Esophagus muscularis mucosa (tissue), 4 donors: ENCODE measurements around the gene EPHB2. TPM values are rescaled to one million over a fixed set of nuclear protein-coding genes. Genes with fewer than 3 reads are reported as not detected.

ENCODE experiments used
- DNase-seq: peaks from one replicate; pipeline ENCODE4 v3.0.0-alpha.2; 2017; ENCODE audit errors: extremely low spot score
- H3K27ac ChIP-seq, 4 donors: fragments of 200-600 bp; sonication (generic); replicated peaks in 1 of 4; 1 replicate in 3 of 4; 2 replicates in 1 of 4; pipeline ENCODE4 v1.5.1; 2016 to 2019; ENCODE audit warnings: mild to moderate bottlenecking in 1 of 4
- H3K27me3 ChIP-seq, 4 donors: fragments of 200-600 bp; sonication (generic); one replicate each; pipeline versions ENCODE4 v1.5.1 to v1.6.0; 2016 to 2019
- H3K36me3 ChIP-seq, 4 donors: fragments of 200-600 bp; sonication (generic); one replicate each; pipeline ENCODE4 v1.5.1; 2016 to 2019
- H3K4me1 ChIP-seq, 4 donors: fragments of 200-600 bp; sonication (generic); one replicate each; pipeline ENCODE4 v1.5.1; 2016 to 2019
- H3K4me3 ChIP-seq, 4 donors: fragments of 200-600 bp; sonication (generic); 1 replicate in 2 of 4; 2 replicates in 2 of 4; pipeline ENCODE4 v1.5.1; 2016 to 2019; ENCODE audit warnings: mild to moderate bottlenecking in 4 of 4, moderate library complexity in 1 of 4
- H3K9me3 ChIP-seq, 4 donors: fragments of 200-600 bp; sonication (generic); 1 replicate in 3 of 4; 2 replicates in 1 of 4; pipeline ENCODE4 v1.5.1; 2016 to 2019
- CTCF ChIP-seq, 3 experiments: fragments of 200-600 bp in 2 of 3; fragments of 450-650 bp in 1 of 3; sonication (generic) in 2 of 3; IDR thresholded peaks; one replicate each; pipeline ENCODE4 v1.5.1; 2017 to 2019; ENCODE audit warnings: antibody characterized with exemption in 3 of 3, mild to moderate bottlenecking in 2 of 3, moderate library complexity in 1 of 3
- EP300 ChIP-seq: sonication (generic); formaldehyde crosslinking; IDR thresholded peaks from one replicate; pipeline ENCODE4 v1.6.1; 2017; ENCODE audit warnings: antibody characterized with exemption
- POLR2A ChIP-seq: fragments of 450-650 bp; IDR thresholded peaks from one replicate; pipeline ENCODE4 v1.6.1; 2017; ENCODE audit warnings: antibody characterized with exemption, moderate library complexity, mild to moderate bottlenecking, low read depth
- POLR2AphosphoS5 ChIP-seq, 2 donors: sonication (generic); formaldehyde crosslinking; IDR thresholded peaks; one replicate each; pipeline ENCODE4 v1.6.1; 2017; ENCODE audit warnings: antibody characterized with exemption in 2 of 2
- WGBS: methylation state at CpG from one replicate; pipeline ENCODE4 v1.1.5; 2018; 5-methylcytosine and 5-hydroxymethylcytosine counted together
- intact Hi-C: fragments of 100-400 bp; cut with DNase I; formaldehyde crosslinking; loops from one replicate; pipeline ENCODE4 v1.15.1; 2023
- total RNA-seq, 4 donors: library from RNA; depleted of rRNA; stranded (reverse); fragments of >200 nt; gene quantifications; one replicate each; pipeline versions ENCODE4 v1.1.0 to v1.2.1, GENCODE V29; 2016

EPHB2 gene
- total RNA-seq, 4 donors from 2014 or later = 1.5 to 3.3 (median 1.9) TPM

- H3K27me3 ChIP-seq = no peaks in the 10 kb centered on the region
- 78% methylated on average over 5 of the region's 5 CpGs for WGBS
- TF ChIP-seq EP300 = no peak
- TF ChIP-seq POLR2A = no peak
- TF ChIP-seq CTCF (IDR thresholded peaks at IDR 0.05) = no peak
- no peak for TF ChIP-seq POLR2AphosphoS5 (IDR thresholded peaks at IDR 0.05)
- intact Hi-C loops = no loop called here
- no peaks in the 10 kb centered on the region for H3K9me3 ChIP-seq
- no peaks in the 10 kb centered on the region for H3K36me3 ChIP-seq
- H3K27ac ChIP-seq = no peak overlapping the region
- no peak for DNase-seq
- H3K4me1 ChIP-seq = no peaks in the 10 kb centered on the region
- H3K4me3 ChIP-seq = no peak overlapping the region
Measured at GRCh38 chr1:22697980-22698379, 12.7 kb upstream of the EPHB2 start.

GRCh38 chr1:22699681-22700520 is 10.7 kb upstream of the EPHB2 start:
- no peaks in the 10 kb centered on the region for H3K4me1 ChIP-seq
- no peak overlapping the region for H3K27ac ChIP-seq
- no peak overlapping the region for H3K4me3 ChIP-seq
- H3K9me3 ChIP-seq = no peaks in the 10 kb centered on the region
- H3K27me3 ChIP-seq = no peaks in the 10 kb centered on the region
- intact Hi-C loops = loop anchor here (5.0 kb wide), 1 partner anchor 187 kb away; no protein-coding TSS in a partner anchor
- DNase-seq = no peak
- TF ChIP-seq POLR2AphosphoS5 (IDR thresholded peaks at IDR 0.05) = no peak
- no peak for TF ChIP-seq EP300
- no peak for TF ChIP-seq POLR2A
- no peak for TF ChIP-seq CTCF (IDR thresholded peaks at IDR 0.05)
- WGBS = 82% methylated on average over 14 of the region's 14 CpGs
- H3K36me3 ChIP-seq = no peaks in the 10 kb centered on the region

- Histone ChIP-seq H3K4me1 (no peaks in the 10 kb centered on the region), H3K27ac (no peak overlapping the region), H3K4me3 (no peak overlapping the region), H3K27me3 (no peaks in the 10 kb centered on the region), H3K9me3 (no peaks in the 10 kb centered on the region), H3K36me3 (no peaks in the 10 kb centered on the region)
- no peak for DNase-seq
- WGBS = 69% methylated on average over 12 of the region's 12 CpGs
- TF ChIP-seq POLR2A (no peak), EP300 (no peak), POLR2AphosphoS5 (IDR thresholded peaks at IDR 0.05) (no peak), CTCF (IDR thresholded peaks at IDR 0.05) (no peak)
- intact Hi-C loops = loop anchor here (5.0 kb wide), 1 partner anchor 185 kb away; no protein-coding TSS in a partner anchor
Measured at GRCh38 chr1:22702296-22703085, 8.1 kb upstream of the EPHB2 start.

GRCh38 chr1:22704440-22705067 is 6.1 kb upstream of the EPHB2 start:
- peak; percentile 96 for DNase-seq
- H3K27ac ChIP-seq = no peak overlapping the region

More at GRCh38 chr1:22704440-22705067, 6.1 kb upstream of the EPHB2 start:
- peak; percentile 89 to 90 (median 90) for TF ChIP-seq CTCF (IDR thresholded peaks at IDR 0.05)
- TF ChIP-seq EP300 = no peak
- TF ChIP-seq POLR2A = no peak
- no peaks in the 10 kb centered on the region for H3K9me3 ChIP-seq
- H3K27me3 ChIP-seq = peaks cover 0 to 13% (median 0%) of the 10 kb centered on the region in 4 donors
- no peak overlapping the region for H3K4me3 ChIP-seq
- 83% methylated on average over 2 of the region's 2 CpGs for WGBS
- no peaks in the 10 kb centered on the region for H3K36me3 ChIP-seq
- intact Hi-C loops = loop anchor here (2.0 to 5.0 kb wide), 2 partner anchors 183 to 226 kb away; no protein-coding TSS in a partner anchor
- H3K4me1 ChIP-seq = peaks cover 0 to 1% (median 0%) of the 10 kb centered on the region in 4 donors
